Epithelial cell of proximal tubule (primary cell): ENCODE measurements around the gene TMC3. TPM values are rescaled to one million over a fixed set of nuclear protein-coding genes. Genes with fewer than 3 reads are reported as not detected.
A peak's percentile ranks its signal among the peaks of the same experiment; 100 is the strongest.
"Not testable (repeated sequence)": the region's sequence is repeated elsewhere in the genome, so short reads cannot be mapped to it uniquely, and the experiment has no call there.

Experiments used
- DNase-seq: peaks from one replicate; pipeline ENCODE4 v3.0.0-alpha.2; 2011; ENCODE audit warnings: low read depth
- H3K4me3 ChIP-seq: 2 replicates; pipeline ENCODE4 v1.5.1; 2011; ENCODE audit warnings: low read depth, mild to moderate bottlenecking, low read length
- total RNA-seq: library from RNA; depleted of rRNA; stranded (reverse); fragments of >200 nt; gene quantifications from 2 replicates; pipeline ENCODE4 v1.2.3, GENCODE V29; 2015
- TF ChIP-seq, protein P1 (sequence below): conservative IDR thresholded peaks from 2 replicates; pipeline ENCODE4 v1.5.1; 2012; ENCODE audit warnings: low read depth, mild to moderate bottlenecking, low read length

Gene TMC3
- total RNA-seq, result not detected in 2 replicates

DNA sequence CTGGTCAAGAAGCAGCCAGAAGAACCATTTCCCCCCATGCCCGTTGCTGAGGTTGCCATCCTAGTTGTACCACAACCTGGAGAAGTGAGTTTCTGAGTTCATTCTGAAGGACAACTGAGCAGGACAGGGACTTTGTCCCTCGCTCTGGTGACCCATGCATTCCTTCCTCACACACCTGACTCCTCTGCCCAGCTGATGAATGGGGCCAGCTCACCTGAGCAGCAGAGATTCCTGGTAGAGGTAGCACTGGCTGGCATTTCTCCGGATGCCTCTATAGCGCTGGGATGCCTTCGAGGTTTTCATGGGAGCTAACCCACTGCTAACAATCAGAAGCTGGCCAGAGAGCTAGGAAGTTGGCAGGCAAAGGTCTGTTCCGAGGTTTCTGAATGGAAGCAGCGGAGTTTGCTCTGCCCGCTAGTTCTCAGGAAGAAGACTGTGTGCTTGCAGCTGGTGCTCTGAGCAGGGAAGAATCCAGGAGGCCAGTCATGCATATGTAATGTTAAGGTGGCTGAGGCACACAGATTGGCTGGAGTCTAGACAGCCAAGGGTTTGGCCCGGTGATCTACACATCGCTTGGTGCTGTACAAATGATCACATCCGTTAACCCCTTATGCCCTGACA lies at the start of gene TMC3:
Gene TMC3 (minus strand): TSS at position 439 of the 621 bp plus-strand sequence. CDS start 136 bp downstream, at position 303.
- TF ChIP-seq, protein P1, sequence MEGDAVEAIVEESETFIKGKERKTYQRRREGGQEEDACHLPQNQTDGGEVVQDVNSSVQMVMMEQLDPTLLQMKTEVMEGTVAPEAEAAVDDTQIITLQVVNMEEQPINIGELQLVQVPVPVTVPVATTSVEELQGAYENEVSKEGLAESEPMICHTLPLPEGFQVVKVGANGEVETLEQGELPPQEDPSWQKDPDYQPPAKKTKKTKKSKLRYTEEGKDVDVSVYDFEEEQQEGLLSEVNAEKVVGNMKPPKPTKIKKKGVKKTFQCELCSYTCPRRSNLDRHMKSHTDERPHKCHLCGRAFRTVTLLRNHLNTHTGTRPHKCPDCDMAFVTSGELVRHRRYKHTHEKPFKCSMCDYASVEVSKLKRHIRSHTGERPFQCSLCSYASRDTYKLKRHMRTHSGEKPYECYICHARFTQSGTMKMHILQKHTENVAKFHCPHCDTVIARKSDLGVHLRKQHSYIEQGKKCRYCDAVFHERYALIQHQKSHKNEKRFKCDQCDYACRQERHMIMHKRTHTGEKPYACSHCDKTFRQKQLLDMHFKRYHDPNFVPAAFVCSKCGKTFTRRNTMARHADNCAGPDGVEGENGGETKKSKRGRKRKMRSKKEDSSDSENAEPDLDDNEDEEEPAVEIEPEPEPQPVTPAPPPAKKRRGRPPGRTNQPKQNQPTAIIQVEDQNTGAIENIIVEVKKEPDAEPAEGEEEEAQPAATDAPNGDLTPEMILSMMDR, result no peak
- DNase-seq, result peak; percentile 27
- H3K4me3 ChIP-seq, result no peak within 1 kb of the TSS

DNA sequence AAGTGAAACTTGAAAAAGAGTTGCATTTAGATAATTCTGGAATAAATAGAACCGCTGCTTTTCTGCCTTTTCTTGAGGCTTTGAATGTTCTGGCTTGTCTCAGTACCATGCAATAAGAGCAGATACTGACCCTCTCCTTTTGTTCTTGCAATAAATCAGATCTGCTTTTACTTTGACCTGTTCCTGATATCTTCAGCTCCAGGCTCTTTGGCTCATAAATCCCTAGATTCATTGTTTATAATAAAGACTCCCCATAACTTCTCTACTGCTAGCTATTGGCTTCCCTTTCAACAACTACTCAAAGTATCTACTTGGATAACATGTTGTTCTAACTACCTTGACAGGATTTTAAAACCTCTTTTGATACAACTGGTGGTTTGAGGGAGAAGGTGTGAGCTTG lies 47.4 kb upstream of the TMC3 start:
- no peak for DNase-seq
- no peak overlapping the region for H3K4me3 ChIP-seq
- TF ChIP-seq, protein P1, result no peak

DNA sequence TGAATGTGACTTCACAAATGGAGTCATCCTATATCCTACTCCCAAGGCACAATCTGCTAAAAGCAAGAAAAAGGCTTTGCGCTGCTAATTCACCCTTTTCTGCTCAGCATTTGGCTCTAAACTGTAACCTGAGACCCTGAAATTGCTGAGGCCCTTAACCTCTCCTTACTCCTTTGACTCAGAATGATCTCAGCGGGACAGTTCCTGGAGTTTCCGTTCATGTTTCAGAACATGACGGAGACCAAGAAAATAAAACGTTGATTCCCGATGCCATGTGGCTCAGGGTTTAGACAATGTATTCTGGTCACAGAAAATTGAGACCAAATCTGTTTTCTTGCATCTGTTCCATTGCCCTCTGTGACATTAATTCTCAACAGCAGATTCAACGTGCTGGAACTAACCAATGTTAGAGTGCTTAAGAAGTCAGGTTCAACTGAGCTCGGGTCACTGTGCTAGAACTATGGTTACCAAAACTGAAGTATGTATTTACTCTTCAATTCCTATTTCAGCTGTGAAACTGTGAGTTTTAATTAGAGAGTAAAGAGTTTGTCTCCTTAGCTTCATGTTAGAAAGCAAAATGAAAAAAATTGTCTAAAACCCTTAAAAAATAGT lies 45.4 kb upstream of the TMC3 start:
- no peak for DNase-seq
- H3K4me3 ChIP-seq, result no peak overlapping the region
- TF ChIP-seq, protein P1, result no peak

DNA sequence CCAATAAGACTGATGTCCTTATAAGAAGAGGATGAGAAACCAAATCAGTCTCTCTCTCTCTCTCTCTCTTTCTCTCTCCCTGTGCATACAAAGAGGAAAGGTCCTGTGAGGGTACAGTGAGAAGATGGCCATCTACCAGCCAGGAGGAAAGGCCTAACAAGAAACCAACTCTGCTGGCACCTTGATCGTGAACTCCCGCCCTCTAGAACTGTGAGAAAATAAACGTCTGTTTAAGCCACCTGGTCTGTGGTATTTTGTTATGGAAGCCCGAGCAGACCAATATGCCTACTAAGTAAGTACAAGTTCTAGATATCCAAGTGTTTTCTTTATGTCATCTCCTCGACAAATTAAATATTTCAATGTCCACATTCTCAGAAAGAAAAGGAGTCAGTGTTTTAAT lies 44.9 kb upstream of the TMC3 start:
- DNase-seq, result no peak
- H3K4me3 ChIP-seq, result no peak overlapping the region
- TF ChIP-seq, protein P1, result no peak

DNA sequence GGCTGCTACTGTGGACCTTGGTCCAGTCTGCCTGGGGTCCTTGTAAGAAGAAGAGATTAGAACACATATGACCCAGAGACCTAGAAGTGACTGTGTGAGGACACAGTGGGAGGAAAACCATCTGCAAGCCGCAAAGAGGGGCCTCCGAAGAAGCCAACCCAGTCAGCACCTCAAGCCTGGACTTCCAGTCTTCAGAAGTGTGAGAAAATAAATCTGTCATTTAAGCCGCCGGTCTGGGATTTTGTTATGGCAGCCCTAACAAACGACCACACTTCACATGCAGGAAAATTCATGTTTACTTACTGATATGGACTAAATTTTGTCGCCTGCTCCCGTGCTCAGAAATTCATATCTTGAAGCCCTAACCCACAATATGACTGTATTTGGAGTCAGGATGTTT lies 44.4 kb upstream of the TMC3 start:
- H3K4me3 ChIP-seq, result no peak overlapping the region
- TF ChIP-seq, protein P1, result no peak
- no peak for DNase-seq

DNA sequence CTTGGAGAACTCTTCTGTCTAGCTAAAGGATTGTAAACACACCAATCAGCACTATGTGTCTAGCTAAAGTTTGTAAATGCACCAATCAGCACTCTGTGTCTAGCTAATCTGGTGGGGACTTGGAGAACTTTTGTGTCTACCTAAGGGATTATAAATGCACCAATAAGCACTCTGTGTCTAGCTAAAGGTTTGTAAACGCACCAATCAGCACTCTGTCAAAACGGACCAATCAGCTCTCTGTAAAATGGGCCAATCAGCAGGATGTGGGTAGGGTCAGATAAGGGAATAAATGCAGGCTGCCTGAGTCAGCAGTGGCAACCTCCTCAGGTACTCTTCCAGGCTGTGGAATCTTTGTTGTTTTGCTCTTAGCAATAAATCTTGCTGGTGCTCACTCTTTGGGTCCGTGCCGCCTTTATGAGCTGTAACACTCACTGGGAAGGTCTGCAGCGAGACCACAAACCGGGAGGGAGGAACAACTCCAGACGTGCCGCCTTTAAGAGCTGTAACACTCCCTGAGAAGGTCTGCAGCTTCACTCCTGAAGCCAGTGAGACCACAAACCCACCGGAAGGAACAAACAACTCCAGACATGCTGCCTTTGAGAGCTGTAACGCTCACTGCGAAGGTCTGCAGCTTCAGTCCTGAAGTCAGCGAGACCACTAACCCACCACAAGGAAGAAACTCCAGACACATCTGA lies 40.4 kb upstream of the TMC3 start:
- DNase-seq, H3K4me3 ChIP-seq: not testable (repeated sequence)

DNA sequence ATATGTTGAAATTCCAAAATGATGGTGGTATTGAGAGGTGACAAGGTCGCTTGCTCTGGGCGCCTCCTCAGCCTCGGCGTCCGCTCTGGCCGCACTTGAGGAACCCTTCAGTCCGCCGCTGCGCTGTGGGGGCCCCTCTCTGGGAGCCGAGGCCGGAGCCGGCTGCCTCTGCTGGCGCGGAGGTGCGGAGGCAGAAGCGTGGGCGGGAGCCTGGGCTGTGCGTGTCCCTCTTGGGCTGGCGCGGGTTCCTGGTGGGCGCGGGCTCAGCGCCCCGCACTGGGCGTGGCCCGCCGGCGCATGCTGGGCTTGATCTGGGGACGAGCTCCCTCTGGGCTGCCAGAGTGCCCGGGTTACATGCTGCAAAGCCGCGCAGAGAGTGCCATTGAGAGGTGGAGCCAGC lies 39.8 kb upstream of the TMC3 start:
- no peak for DNase-seq
- TF ChIP-seq, protein P1, result no peak
- H3K4me3 ChIP-seq, result no peak overlapping the region
